HK-2 (cell line): ENCODE results near the gene PNKP.

Experiments
- DNase-seq: peaks from one replicate; pipeline ENCODE4 v3.0.0-alpha.2; 2018; ENCODE audit not compliant: unreplicated experiment

PNKP gene

DNA sequence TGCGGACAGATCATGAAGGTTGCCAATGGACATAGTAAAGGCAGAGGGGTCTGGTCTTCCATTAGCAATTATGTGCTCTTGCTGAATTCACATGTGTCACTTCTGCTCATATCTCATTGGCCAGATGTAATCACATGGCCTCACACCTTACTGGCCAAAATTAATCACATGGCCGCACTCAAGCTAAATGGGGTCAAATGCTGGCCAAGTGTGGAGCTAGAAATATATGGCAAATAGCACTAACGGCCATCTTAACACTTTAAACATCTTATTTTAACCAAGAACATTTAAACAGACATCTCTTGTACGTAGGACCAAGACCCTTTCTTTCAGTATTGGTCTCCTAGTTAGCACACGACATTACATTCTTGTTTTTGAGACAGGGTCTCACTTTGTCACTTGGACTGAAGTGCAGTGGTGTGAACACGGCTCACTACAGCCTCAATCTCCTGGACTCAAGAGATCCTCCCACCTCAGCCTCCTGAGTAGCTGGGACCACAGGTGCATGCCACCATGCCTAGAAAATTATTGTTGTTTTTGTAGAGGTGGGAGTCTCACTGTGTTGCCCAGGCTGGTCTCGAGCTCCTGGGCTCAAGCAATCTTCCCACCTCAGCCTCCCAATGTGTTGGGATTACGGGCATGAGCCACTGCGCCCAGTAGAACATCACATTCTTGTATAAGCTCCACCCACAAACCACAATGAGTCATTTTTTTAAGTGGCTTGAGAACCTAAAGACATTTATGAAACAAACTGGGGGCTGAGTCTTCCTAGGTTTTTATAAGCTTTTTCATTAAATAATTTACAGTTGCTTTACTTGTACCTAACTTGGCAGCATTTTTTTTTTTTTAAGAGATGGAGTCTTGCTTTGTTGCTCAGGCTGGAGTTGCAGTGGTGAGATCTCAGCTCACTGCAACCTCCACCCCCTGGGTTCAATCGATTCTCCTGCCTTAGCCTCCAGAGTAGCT, 19.4 kb downstream of the PNKP start:
- peak; percentile 47 for DNase-seq

DNA sequence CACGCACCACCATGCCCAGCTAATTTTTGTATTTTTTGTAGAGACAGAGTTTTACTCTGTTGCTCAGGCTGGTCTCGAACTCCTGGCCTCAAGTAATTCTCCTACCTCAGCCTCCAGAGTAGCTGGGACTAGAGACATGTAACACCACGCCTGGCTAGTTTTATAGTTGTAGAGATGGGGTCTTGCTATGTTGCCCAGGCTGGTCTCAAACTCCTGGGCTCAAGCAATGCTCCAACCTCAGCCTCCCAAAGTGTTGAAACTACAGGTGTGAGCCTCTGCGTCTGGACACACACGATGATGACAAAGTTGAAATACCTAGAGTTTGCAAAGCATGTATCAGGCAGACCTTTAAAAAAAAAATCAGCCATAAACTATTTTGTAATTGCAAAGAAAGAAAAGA, 21.0 kb downstream of the PNKP start:
- DNase-seq = no peak

DNA sequence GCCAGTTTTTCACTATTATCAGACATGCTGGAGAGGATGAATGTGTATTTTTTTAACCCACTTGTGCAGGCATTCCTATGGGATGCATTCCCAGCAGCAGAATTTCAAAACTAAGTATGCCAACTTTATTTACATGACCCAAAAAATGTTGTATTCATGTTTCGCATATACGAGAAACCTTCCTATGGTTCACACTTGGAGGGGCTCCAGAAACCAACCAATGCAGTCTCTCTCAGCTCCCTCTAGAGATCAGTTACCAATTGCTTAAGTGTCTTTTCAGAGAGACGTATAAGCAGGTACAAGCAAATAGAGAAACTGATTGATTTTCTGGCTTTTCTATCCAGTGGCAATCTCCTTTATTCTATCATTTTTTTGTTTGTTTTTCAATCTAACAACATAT, 22.0 kb downstream of the PNKP start:
- DNase-seq = no peak

DNA sequence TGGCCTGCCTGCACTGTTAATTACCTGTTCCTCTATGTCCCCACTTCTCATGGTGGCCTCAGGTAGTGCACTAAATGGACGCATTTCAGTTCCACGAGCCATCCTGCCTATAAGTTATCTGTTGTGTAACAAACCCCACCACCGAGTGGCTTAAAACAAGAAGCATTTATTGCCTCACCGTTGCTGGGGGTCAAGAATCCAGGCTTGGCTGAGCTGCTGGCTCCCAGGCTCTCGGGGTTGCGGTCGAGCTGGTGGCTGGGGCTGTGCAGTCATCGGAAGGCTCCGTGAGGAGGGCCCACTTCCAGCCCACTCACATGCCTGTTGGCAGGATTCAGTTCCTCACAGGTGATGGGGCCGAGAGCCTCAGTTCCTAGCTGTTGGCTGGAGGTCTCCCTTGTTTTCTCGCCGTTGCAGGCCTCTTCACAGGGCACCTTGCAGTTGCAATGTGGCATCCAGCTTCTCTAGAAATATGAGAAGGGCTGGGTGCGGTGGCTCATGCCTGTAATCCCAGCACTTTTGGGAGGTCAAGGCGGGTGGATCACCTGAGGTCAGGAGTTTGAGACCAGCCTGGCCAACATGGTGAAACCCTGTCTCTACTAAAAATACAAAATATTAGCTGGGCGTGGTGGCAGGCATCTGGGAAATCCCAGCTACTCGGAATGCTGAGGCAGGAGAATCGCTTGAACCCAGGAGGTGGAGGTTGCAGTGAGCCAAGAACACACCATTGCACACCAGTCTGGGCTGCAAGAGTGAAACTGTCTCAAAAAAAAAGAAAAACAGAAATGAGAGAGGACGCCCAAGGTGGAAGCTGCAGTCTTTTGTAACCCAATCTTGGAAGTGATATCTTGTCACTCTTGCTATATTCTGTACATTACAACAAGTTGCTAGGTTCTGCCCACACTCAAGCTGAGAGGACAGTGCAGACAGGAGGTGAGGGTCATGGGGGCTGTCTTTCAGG, 23.0 kb downstream of the PNKP start:
- DNase-seq = no peak

DNA sequence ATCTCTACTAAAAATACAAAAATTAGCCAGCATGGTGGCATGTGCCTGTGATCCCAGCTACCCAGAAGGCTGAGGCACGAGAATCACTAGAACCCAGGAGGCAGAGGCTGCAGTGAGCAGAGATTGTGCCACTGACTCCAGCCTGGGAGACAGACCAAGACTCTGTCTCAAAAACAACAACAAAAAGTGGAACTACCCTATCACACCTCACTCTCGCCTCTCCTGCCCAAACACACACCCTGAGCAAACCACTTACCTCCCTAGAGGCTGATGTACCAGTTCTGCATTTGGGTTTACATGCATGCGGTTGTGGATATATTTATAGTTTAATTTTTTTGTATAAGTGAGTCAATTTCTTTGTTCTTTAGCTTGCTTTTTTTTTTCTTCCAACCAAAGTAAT, 24.1 kb downstream of the PNKP start:
- no peak for DNase-seq

DNA sequence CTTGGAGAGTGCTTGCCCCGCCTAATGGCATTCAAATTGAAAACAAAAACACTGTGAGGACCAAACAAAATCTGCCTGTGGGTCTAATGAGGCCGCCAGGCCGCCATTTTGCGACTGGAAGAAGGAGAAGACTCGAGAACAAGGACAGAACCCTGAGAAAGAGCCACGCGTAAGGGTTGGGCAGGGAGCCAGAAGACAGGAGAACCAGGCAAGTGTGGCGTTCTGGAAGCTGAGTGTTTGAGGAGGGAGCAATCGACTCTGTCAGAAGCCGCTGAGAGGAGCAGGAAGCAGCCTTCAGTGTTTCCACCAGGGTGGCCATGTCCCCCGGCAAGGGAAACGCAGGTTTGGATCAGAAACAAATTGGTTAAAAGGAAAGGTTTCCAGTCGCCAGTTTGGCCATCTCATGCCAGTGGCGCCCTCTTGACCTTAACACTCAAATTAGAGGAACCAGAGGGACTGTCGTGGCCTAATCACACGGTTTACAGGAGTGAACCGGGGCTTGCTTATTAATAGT, 26.6 kb downstream of the PNKP start:
- no peak for DNase-seq

DNA sequence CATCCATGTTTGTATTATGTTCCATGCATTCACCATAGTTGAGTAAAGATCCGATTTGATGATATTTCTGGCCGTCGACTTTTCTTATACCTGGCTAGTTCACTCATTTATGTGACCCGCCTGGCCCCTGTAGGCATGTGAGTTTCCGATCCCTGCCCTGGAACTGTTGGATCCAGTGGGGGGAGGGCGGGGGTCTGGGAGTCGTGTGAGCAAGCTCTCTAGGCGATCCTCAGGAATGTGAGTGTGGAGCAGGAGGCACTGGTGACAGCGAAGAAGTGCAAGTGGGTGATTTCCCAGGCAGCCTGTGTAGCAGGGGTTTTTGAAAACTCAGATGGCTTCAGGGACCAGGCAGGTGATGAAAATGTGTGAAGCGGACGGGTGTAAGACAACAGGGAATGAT, 27.1 kb downstream of the PNKP start:
- no peak for DNase-seq

DNA sequence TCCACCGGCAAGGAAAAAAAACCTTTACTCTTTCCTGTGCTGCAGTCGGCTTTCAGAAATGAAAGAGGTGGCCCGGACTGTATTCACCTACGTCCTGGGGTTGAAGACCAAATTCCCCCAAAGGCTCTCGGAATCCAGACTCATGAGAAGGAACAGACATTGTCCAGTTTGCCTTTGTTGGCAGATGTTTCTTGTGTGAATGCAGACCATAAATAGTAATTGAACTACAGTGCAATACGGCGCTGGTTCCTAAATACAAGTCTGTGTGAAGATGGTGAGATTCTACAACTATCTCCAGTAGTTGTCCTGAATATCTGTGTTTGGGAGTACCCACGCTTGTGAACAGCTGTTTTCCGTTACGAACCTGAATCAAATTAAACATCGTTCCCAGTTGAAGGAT, 27.7 kb downstream of the PNKP start:
- DNase-seq = no peak

DNA sequence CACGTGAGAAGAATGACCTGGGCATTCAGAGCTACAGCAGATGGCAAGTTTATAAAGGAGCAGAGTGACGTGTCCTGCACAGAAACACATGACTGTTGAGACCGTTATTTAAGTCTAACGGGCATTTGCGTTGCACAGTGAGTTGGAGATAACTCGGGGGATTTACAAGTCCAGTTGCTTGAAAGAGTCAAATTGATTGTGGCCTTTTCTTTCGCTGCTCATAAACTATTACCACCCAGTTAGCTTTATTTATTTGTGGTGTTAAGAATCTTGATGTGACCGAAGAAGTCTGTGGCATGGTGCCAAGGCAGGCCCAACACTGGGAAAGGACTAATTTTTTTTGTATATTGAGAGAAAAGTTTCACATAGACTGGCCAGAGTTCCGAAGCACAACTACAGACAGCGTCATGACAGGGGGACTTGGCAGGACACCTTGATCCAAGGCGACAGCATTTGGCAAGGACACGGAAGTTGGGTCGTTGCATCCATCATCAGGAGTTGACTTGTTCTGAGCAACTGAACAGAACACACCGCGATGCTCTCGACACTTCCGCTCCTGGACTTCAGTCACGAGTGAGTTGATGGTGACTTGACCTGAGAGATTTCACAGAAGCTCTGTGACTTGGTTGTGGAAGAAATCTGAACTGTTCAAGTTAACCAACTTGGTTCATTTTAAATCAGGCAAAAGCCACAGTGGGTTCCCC, 28.3 kb downstream of the PNKP start:
- no peak for DNase-seq

DNA sequence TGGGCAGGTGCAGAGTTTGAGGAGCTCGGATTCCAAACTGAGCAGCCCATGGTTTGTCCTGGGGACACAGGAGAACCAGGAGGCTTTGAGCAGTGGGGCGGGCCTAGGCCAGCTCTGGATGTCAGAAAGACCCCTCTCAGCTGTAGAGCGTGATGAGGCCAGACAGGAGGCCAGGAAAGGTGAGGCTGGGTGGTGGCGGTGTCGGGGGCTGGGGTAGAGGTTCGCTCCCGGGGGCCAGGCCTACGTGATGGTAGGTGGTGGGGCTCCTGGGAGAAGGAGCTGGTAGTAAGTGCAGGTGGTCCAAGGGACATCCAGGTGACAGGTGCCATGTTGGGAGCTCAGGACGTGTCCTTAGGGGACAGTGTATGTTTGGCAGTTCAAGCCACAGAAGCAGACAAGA, 30.0 kb downstream of the PNKP start:
- DNase-seq = no peak

DNA sequence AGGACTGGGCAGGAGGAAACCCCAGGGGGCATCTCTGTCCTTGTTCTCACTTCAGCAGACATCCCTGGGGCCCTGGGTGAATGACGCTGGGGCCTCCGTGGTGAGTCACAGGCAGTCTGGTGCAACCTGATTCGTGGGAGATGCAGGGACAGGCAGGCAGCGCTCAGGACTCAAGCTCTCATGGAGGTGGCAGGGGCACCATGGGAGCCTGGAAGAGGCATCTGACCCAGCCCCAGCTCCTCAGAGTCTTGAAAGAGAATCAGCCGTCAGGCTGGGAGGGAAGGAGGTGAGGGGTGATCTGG, 30.4 kb downstream of the PNKP start:
- DNase-seq = no peak

DNA sequence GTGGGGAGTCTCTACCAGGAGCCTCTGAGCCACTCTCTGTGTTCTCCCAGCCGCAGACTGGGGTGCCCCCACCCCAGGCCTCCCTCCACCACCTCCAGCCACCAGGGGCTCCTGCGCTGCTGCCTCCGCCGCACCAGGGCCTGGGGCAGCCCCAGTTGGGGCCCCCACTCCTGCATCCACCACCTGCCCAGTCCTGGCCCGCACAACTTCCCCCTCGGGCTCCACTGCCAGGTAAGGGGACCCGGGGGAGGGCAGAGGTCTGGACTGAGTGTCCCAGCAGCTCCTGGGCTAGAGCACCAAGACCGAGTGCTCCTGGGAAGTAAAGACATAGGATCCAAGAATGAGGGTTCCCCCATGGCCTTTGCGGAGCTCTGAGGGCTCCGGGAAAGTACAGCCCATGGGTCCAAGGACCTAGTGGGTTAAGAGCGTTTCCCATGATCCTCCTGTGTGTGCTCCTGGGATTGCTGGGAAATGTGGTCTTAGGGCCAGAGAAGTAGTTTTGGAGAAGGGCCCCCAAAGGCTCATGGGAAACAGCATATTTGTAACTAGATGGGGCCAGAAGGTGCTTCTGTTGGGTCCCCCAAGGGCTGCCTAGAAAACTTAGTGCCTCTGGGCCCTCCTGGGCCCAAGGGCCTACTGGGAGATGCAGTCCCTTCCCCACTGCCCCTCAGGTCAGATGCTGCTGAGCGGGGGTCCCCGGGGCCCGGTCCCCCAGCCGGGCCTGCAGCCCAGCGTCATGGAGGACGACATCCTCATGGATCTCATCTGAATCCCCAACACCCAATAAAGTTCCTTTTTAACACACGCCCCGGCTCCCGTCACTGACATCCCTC, 31.0 kb downstream of the PNKP start:
- no peak for DNase-seq

DNA sequence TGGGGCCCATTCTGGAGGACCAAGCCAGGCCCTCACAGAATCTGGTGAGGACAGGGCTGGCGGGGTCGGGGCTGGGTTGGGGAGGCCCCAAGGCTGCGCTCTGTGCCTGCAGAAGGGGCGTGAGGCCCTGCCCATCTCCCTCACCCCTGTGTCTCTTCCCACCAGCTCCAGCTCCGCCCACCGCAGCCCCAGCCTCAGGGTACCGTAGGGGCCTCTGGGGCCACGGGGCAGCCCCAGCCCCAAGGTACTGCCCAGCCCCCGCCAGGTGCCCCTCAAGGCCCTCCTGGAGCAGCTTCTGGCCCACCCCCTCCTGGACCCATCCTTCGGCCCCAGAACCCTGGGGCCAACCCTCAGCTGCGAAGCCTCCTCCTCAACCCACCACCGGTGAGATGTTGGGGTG, 31.8 kb downstream of the PNKP start:
- DNase-seq = no peak

DNA sequence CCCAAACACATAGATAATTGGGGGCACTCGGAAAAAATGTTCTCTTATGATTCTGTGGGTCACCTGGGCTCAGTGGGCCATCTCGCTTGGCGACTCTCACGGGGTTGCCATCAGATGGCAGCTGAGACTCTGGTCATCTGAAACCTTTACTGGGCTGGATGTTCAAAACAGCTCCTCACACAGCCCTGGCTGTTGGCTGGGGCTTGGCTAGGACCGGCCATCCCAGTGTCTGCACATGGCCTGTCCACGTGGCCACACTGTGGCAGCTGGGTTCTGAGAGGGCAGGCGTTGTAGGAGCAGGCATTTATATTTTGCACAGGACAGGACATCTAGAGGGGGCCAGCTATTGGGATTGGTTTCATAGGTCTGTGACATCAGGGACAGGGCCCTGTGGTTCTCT, 33.8 kb downstream of the PNKP start:
- DNase-seq = no peak

DNA sequence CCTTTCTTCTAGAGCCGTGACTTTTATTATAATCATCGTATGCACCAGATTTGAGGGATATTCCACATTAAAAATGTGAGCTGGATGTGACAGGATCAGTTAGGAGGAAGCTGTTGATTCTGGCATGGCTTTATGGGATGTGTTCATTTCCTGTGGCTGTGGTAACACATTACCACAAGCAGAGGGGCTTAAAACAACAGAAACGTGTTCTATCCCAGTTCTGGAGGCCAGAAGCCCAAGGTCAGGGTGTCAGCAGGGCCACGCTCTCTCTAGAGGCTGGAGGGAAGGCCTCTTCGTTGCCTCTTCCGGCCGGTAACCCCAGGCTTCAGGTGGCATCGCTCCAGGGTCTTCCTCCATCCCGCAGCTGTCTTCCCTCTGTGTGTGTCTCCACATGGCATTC, 34.8 kb downstream of the PNKP start:
- no peak for DNase-seq

DNA sequence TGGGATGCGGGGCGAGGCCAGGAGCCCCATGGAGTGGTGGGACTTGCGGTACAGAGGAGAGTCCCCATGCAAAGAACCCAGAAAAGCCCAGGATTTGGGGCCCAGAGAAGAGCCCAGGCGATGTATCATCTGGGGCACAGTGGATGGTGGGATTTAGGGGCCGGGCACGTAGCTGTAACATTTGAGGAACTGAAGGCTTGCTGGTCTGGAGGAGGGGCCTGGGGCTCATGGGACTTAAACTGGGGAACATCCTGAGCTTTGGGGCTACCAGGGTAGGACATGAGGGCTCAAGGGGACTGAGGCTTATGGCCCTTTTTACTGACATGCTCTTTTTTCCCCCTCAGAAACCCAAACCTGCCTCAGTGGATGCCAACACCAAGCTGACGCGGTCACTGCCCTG, 35.8 kb downstream of the PNKP start:
- no peak for DNase-seq

DNA sequence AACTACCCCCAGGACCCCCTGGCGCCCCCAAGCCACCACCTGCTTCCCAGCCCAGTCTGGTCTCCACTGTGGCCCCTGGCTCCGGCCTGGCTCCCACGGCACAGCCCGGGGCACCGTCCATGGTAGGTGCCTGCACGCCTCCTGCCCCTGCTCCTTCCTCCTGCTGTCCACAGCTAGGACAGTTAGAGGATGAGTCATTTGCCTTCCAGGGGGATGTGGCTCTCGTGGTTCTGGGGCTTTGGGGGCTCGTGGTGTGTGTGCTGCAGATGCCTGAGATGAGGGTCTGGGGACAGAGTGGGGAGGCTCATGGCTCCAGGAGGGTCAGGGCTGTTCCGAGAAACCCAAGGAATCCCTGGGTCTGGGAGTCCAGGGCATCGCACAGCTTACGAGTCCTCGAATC, 36.6 kb downstream of the PNKP start:
- no peak for DNase-seq

DNA sequence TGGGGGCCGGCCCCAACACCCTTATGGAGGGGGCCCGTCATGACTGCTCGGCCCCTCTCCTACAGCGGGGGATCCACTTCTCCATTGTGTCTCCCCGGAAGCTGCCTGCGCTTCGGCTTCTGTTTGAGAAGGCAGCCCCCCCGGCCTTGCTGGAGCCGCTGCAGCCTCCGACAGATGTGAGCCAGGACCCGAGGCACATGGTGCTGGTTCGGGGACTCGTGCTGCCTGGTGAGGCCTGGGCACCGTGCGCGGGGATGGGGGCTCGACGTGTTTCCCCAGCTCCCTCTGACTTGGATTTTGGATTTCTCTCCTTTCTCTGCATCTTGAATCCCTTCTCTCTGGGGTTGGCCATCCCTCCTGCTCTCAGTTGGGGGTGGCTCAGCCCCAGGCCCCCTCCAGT, 37.7 kb downstream of the PNKP start:
- DNase-seq = no peak

DNA sequence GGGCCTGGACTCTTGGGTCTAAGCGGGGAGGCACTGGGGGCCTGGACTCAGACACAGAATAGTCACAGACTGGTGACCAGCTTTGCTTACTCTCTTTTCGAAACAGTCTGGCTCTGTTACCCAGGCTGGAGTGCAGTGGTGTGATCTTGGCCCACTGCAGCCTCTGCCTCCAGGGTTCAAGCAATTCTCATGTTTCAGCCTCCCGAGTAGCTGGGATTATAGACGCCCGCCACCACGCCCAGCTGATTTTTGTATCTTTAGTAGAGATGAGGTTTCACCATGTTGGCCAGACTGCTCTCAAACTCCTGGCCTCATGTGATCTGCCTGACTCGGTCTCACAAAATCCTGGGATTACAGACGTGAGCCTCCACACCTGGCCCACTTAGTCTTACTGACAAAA, 38.2 kb downstream of the PNKP start:
- DNase-seq = no peak

DNA sequence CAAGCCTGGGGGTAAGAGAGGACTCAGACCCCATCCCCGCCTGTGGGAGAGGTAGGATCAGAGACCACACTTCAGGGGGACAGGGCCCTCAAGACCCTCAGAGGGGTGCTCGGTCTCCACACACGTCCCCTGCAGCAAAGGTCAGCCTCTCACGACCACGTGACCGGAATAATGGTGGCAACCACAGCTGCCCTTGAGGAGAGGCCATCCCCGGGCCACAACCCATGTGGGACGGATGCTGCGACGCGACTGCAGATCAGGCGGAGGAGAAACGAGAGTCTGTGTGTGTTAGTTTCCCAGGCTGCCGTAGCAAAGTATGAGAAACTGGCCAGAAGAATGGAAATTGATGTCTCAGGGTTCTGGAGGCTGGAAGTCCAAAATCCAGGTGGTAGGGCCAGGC, 40.3 kb downstream of the PNKP start:
- no peak for DNase-seq

DNA sequence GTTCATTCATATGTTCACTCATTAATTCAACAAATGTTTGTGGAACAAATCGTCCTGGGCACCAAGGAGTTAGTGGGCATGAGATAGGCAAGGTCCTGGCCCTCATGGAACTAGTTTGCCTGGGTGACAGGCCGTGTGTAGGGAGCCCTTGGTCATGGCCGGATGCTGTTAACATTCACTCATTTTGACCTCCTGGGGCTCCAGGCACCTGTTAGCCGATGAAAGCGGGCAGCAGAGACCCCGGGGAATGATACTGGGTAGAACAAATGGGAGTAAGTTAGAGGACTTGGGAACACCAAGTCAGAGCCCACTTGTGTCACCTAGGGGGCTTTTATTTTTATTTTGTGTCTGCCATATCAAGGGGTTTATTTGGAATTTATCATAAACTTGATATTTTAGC, 42.7 kb downstream of the PNKP start:
- no peak for DNase-seq
